ENCODE measurements around the gene GABBR2. TPM values are rescaled to one million over a fixed set of nuclear protein-coding genes. Genes with fewer than 3 reads are reported as not detected.
A peak's percentile ranks its signal among the peaks of the same experiment; 100 is the strongest.

Gene GABBR2
- total and polyA plus RNA-seq, 2 experiments from 2014 or later = 0.89 to 1.3 TPM

GRCh38 chr9:98413084-98413483 is 295.7 kb downstream of the GABBR2 start (continued):
- TF ChIP-seq, protein P1, sequence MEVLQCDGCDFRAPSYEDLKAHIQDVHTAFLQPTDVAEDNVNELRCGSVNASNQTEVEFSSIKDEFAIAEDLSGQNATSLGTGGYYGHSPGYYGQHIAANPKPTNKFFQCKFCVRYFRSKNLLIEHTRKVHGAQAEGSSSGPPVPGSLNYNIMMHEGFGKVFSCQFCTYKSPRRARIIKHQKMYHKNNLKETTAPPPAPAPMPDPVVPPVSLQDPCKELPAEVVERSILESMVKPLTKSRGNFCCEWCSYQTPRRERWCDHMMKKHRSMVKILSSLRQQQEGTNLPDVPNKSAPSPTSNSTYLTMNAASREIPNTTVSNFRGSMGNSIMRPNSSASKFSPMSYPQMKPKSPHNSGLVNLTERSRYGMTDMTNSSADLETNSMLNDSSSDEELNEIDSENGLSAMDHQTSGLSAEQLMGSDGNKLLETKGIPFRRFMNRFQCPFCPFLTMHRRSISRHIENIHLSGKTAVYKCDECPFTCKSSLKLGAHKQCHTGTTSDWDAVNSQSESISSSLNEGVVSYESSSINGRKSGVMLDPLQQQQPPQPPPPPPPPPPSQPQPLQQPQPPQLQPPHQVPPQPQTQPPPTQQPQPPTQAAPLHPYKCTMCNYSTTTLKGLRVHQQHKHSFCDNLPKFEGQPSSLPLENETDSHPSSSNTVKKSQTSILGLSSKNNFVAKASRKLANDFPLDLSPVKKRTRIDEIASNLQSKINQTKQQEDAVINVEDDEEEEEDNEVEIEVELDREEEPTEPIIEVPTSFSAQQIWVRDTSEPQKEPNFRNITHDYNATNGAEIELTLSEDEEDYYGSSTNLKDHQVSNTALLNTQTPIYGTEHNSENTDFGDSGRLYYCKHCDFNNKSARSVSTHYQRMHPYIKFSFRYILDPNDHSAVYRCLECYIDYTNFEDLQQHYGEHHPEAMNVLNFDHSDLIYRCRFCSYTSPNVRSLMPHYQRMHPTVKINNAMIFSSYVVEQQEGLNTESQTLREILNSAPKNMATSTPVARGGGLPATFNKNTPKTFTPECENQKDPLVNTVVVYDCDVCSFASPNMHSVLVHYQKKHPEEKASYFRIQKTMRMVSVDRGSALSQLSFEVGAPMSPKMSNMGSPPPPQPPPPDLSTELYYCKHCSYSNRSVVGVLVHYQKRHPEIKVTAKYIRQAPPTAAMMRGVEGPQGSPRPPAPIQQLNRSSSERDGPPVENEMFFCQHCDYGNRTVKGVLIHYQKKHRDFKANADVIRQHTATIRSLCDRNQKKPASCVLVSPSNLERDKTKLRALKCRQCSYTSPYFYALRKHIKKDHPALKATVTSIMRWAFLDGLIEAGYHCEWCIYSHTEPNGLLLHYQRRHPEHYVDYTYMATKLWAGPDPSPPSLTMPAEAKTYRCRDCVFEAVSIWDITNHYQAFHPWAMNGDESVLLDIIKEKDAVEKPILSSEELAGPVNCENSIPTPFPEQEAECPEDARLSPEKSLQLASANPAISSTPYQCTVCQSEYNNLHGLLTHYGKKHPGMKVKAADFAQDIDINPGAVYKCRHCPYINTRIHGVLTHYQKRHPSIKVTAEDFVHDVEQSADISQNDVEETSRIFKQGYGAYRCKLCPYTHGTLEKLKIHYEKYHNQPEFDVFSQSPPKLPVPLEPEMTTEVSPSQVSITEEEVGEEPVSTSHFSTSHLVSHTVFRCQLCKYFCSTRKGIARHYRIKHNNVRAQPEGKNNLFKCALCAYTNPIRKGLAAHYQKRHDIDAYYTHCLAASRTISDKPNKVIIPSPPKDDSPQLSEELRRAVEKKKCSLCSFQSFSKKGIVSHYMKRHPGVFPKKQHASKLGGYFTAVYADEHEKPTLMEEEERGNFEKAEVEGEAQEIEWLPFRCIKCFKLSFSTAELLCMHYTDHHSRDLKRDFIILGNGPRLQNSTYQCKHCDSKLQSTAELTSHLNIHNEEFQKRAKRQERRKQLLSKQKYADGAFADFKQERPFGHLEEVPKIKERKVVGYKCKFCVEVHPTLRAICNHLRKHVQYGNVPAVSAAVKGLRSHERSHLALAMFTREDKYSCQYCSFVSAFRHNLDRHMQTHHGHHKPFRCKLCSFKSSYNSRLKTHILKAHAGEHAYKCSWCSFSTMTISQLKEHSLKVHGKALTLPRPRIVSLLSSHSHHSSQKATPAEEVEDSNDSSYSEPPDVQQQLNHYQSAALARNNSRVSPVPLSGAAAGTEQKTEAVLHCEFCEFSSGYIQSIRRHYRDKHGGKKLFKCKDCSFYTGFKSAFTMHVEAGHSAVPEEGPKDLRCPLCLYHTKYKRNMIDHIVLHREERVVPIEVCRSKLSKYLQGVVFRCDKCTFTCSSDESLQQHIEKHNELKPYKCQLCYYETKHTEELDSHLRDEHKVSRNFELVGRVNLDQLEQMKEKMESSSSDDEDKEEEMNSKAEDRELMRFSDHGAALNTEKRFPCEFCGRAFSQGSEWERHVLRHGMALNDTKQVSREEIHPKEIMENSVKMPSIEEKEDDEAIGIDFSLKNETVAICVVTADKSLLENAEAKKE (CRISPR knock-in tag; IDR thresholded peaks at IDR 0.05) = no peak
- TF ChIP-seq ETS1 (IDR thresholded peaks at IDR 0.05) = no peak

DNA sequence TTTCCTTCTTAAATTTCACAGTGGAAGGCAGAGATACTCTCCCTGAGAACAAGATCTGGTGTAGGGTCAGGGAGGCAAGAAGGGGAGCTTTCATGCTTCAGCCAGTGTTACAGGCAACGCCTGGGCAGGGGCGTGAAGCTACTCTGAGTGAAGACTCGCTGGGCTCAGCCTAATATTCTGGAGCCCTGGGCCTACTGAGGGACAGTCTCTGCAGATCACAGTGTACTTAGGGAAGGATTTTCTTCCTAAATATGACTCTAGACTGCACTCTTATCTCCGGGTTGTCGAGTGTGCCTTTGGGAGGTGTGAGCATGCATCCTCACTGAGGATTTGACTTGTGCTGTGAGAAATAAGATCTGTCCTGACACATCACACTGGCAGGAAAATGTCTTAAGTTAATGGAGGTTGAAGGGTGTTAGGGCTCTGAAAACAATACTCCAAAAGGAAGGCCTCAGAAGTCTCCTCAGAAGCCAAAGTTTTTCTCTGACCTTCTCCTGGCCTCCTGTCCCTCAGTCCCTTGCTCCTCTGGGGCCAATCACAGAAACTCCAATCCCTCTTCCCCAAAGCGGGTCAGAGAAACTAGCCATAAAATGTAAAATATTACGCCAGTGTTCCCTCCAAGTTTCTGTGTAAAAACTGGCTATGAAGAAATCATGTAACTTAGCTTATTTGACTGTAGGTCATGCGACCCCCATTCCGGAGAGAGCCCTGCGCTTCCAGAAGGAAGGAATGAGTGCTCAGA is 296.5 kb downstream of the GABBR2 start:
- no peak overlapping the region for H3K27ac Mint-ChIP-seq
- Histone ChIP-seq H3K9me2 (ENCODE audit: insufficient read depth) (peaks cover 9% of the 10 kb centered on the region; the same call in 1 of the 2 replicates), H3K79me2 (replicated peaks; ENCODE audit: insufficient read depth) (no peaks in the 10 kb centered on the region), H4K20me1 (replicated peaks; ENCODE audit: insufficient read depth) (no peaks in the 10 kb centered on the region), H3K27ac (ENCODE audit: low read depth) (no peak overlapping the region), H3K27me3 (ENCODE audit: insufficient read depth) (no peaks in the 10 kb centered on the region), H3F3A (replicated peaks; ENCODE audit: low read depth) (no peaks in the 10 kb centered on the region), H3K4me2 (peak overlapping the region; percentile 14; the same call in 1 of the 2 replicates), H2AFZ (peak overlapping the region; percentile 74), H3K4me1 (ENCODE audit: insufficient read depth) (peaks cover 27% of the 10 kb centered on the region), H3K4me3 (no peak overlapping the region), H3K36me3 (ENCODE audit: insufficient read depth) (no peaks in the 10 kb centered on the region)
- no peak overlapping the region for H3K4me3 Mint-ChIP-seq
- ATAC-seq (no peak), DNase-seq (ENCODE audit: low spot score) (no peak)
- peaks cover 6% of the 10 kb centered on the region for H3K9me3 Mint-ChIP-seq
- H3K36me3 Mint-ChIP-seq (ENCODE audit: low read depth) = no peaks in the 10 kb centered on the region
- H3K4me1 Mint-ChIP-seq = peaks cover 47% of the 10 kb centered on the region
- peaks cover 7% of the 10 kb centered on the region for H3K27me3 Mint-ChIP-seq (ENCODE audit: insufficient read depth, low read depth, poor library complexity)
- no peak for TF ChIP-seq REST (IDR thresholded peaks at IDR 0.05; ENCODE audit: unreplicated experiment)
- TF ChIP-seq POLR2AphosphoS5 (IDR thresholded peaks at IDR 0.05; ENCODE audit: low read depth) = no peak
- TF ChIP-seq EZH2 (IDR thresholded peaks at IDR 0.05; ENCODE audit: low read depth, unreplicated experiment) = no peak
- TF ChIP-seq NANOG (IDR thresholded peaks at IDR 0.05; ENCODE audit: borderline replicate concordance) = no peak
- TF ChIP-seq STAT1 (IDR thresholded peaks at IDR 0.05; ENCODE audit: unreplicated experiment) = no peak
- no peak for TF ChIP-seq ETS1 (IDR thresholded peaks at IDR 0.05)
- TF ChIP-seq CREB1 (CRISPR knock-in tag; IDR thresholded peaks at IDR 0.05; ENCODE audit: low read depth) = no peak
- TF ChIP-seq JUNB (IDR thresholded peaks at IDR 0.05; ENCODE audit: unreplicated experiment) = no peak
- TF ChIP-seq ZNF331 (CRISPR knock-in tag; IDR thresholded peaks at IDR 0.05; ENCODE audit: low read depth) = no peak

Data from GM23338 (cell line).